ENCODE measurements around the gene TLE1. TPM values are rescaled to one million over a fixed set of nuclear protein-coding genes. Genes with fewer than 3 reads are reported as not detected.
"Not testable (repeated sequence)": the region's sequence is repeated elsewhere in the genome, so short reads cannot be mapped to it uniquely, and the experiment has no call there.

Gene TLE1
- total and polyA plus RNA-seq, 2 experiments from 2014 or later: 100 to 117 TPM

DNA sequence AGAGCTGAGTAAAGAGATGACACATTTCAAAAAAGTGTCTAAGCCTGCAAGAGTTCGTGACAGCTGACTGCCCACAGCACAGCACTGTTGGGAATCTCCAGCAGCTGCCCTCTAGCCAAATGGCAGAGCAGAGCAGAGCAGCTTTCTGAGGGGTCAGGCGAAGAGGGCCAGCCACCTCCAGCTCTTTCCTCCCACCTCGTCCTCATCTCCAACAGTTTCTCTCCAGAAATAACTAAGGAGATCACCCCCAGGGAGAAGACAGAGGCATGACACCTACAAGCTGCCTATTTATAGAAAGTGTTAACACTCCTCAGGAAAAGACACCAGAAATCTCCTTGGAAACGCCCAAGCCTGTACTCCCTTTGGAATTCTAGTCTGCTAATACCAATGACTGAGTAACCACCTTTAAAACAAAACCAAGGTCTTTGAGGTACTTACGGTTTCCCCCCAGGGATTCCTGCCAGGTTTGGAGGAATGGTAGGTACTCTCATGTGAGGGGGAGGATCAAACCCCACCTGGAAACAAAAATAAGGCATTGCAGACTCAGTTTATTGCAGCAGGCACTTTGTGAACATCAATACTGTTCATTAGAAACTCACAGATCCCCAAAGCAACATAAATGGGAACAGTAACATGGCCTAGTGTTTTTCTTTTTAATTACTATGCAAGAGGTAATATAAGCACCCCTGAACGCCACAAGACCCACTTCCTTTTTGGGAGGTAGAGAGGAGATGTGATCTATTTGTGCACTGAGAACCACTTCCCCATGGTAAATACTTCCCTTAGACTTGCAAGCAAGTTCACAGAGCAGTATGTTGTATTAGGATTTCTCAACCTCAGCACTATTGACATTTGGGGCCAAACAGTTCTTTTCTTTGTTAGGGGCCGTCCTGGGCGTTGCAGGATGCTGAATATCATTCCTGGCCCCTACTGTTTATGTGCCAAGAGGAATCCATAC is 79.3 kb downstream of the TLE1 start:
- no peak overlapping the region for H3K4me2 ChIP-seq
- H3K79me2 ChIP-seq: peaks cover 19% of the 10 kb centered on the region
- DNase-seq (ENCODE audit: low spot score): no peak
- 81% methylated on average over 8 of the region's 8 CpGs for WGBS (ENCODE audit: low lambda C conversion rate, missing lambda C conversion rate)
- H3K27ac ChIP-seq: peak overlapping the region; percentile 44
- peaks cover 20% of the 10 kb centered on the region for H3K4me1 ChIP-seq (ENCODE audit: insufficient read depth)
- no peaks in the 10 kb centered on the region for H4K20me1 ChIP-seq (ENCODE audit: insufficient read depth, poor library complexity, severe bottlenecking)
- TF ChIP-seq EZH2 (IDR thresholded peaks at IDR 0.05; ENCODE audit: borderline replicate concordance) (no peak), EZH2phosphoT487 (IDR thresholded peaks at IDR 0.05; ENCODE audit: low read depth, severe bottlenecking, unreplicated experiment) (no peak)
- TF ChIP-seq, protein P1, sequence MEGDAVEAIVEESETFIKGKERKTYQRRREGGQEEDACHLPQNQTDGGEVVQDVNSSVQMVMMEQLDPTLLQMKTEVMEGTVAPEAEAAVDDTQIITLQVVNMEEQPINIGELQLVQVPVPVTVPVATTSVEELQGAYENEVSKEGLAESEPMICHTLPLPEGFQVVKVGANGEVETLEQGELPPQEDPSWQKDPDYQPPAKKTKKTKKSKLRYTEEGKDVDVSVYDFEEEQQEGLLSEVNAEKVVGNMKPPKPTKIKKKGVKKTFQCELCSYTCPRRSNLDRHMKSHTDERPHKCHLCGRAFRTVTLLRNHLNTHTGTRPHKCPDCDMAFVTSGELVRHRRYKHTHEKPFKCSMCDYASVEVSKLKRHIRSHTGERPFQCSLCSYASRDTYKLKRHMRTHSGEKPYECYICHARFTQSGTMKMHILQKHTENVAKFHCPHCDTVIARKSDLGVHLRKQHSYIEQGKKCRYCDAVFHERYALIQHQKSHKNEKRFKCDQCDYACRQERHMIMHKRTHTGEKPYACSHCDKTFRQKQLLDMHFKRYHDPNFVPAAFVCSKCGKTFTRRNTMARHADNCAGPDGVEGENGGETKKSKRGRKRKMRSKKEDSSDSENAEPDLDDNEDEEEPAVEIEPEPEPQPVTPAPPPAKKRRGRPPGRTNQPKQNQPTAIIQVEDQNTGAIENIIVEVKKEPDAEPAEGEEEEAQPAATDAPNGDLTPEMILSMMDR (IDR thresholded peaks at IDR 0.05; ENCODE audit: poor library complexity): no peak
- no peaks in the 10 kb centered on the region for H3K27me3 ChIP-seq
- H3K36me3 ChIP-seq (replicated peaks; ENCODE audit: insufficient read depth, low read depth): no peaks in the 10 kb centered on the region
- H2AFZ ChIP-seq: no peak overlapping the region
- no peaks in the 10 kb centered on the region for H3K9me3 ChIP-seq (ENCODE audit: low read depth)
- no peak overlapping the region for H3K4me3 ChIP-seq
- H3K9me2 ChIP-seq (replicated peaks; ENCODE audit: insufficient read depth): no peaks in the 10 kb centered on the region

DNA sequence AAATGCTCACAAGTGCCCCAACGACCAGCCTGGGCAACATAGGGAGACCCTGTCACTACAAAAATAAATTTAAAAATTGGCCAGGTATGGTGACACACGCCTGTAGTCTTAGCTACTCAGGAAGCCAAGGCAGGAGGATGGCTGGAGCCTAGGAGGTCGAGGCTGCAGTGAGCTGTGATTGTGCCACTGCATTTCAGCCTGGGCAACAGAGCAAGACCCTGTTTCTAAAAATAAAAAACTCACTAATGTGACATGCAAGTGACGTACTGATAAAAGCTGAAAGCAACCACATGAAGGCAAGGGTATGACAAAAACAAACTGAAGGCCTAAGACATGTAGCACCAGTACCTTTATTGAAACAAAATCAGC is 81.1 kb downstream of the TLE1 start:
- DNase-seq (ENCODE audit: low spot score): no peak
- Histone ChIP-seq H3K4me2 (no peak overlapping the region), H3K27ac (no peak overlapping the region), H3K9me2 (replicated peaks; ENCODE audit: insufficient read depth) (no peaks in the 10 kb centered on the region), H2AFZ (no peak overlapping the region), H3K27me3 (no peaks in the 10 kb centered on the region), H3K4me3 (no peak overlapping the region), H3K36me3 (replicated peaks; ENCODE audit: insufficient read depth, low read depth) (no peaks in the 10 kb centered on the region), H3K4me1 (ENCODE audit: insufficient read depth) (peaks cover 18% of the 10 kb centered on the region), H3K79me2 (peaks cover 27% of the 10 kb centered on the region), H4K20me1 (ENCODE audit: insufficient read depth, poor library complexity, severe bottlenecking) (no peaks in the 10 kb centered on the region), H3K9me3 (ENCODE audit: low read depth) (no peaks in the 10 kb centered on the region)
- TF ChIP-seq, protein P1 (IDR thresholded peaks at IDR 0.05; ENCODE audit: poor library complexity): no peak
- no peak for TF ChIP-seq EZH2 (IDR thresholded peaks at IDR 0.05; ENCODE audit: borderline replicate concordance)
- no peak for TF ChIP-seq EZH2phosphoT487 (IDR thresholded peaks at IDR 0.05; ENCODE audit: low read depth, severe bottlenecking, unreplicated experiment)
- 91% methylated on average over 4 of the region's 4 CpGs for whole genome bisulfite sequencing (ENCODE audit: low lambda C conversion rate, missing lambda C conversion rate)

DNA sequence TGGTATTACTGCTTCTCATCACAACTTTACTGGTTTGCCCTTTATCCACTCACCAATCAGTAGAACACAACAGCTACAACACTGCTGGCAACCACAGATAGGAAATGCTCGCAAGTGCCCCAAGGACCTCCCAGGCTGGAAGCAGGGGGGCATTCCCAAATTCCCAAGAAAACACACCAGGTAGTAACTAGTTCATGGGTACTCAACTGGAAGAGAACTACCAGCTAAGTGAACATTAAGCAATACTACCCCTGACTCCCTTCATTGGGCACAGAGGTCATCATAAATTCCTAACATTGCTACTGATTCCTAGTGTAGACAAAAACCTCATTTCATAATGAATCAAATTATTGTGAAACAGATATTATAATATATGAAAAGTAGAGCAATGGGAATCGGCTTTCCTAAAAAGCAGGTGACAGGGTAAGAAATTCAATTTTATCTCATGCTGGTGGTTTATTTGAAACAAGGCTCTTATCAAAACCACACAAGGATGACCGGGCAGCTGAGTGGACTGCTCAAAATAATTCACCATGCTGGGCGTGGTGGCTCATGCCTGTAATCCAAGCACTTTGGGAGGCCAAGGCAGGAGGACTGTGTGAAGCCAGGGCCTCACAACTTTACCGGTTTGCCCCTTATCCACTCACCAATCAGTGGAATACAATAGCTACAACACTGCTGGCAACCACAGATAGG is 81.6 kb downstream of the TLE1 start:
- no peak for TF ChIP-seq EZH2 (IDR thresholded peaks at IDR 0.05; ENCODE audit: borderline replicate concordance)
- TF ChIP-seq EZH2phosphoT487 (IDR thresholded peaks at IDR 0.05; ENCODE audit: low read depth, severe bottlenecking, unreplicated experiment): no peak
- TF ChIP-seq, protein P1 (IDR thresholded peaks at IDR 0.05; ENCODE audit: poor library complexity): no peak
- no peak overlapping the region for H3K27ac ChIP-seq
- no peak overlapping the region for H3K4me2 ChIP-seq
- H3K79me2 ChIP-seq: peaks cover 32% of the 10 kb centered on the region
- no peaks in the 10 kb centered on the region for H3K36me3 ChIP-seq (replicated peaks; ENCODE audit: insufficient read depth, low read depth)
- H3K27me3 ChIP-seq: no peaks in the 10 kb centered on the region
- no peaks in the 10 kb centered on the region for H4K20me1 ChIP-seq (ENCODE audit: insufficient read depth, poor library complexity, severe bottlenecking)
- no peak overlapping the region for H2AFZ ChIP-seq
- no peak overlapping the region for H3K4me3 ChIP-seq
- H3K4me1 ChIP-seq (ENCODE audit: insufficient read depth): peaks cover 15% of the 10 kb centered on the region
- no peak for DNase-seq (ENCODE audit: low spot score)
- H3K9me3 ChIP-seq (ENCODE audit: low read depth): no peaks in the 10 kb centered on the region
- no peaks in the 10 kb centered on the region for H3K9me2 ChIP-seq (replicated peaks; ENCODE audit: insufficient read depth)
- WGBS (ENCODE audit: low lambda C conversion rate, missing lambda C conversion rate): 88% methylated on average over 5 of the region's 5 CpGs

DNA sequence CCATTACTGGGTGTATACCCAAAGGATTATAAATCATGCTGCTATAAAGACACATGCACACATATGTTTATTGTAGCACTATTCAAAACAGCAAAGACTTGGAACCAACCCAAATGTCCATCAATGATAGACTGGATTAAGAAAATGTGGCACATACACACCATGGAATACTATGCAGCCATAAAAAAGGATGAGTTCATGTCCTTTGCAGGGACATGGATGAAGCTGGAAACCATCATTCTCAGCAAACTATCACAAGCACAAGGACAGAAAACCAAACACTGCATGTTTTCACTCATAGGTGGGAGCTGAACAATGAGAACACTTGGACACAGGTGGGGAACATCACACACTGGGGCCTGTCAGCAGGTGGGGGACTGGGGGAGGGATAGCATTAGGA is 83.1 kb downstream of the TLE1 start:
- not testable (repeated sequence) for DNase-seq (ENCODE audit: low spot score); H2AFZ ChIP-seq; H3K4me2 ChIP-seq; H3K4me3 ChIP-seq; H4K20me1 ChIP-seq (ENCODE audit: insufficient read depth, poor library complexity, severe bottlenecking); H3K36me3 ChIP-seq (replicated peaks; ENCODE audit: insufficient read depth, low read depth); H3K27ac ChIP-seq; H3K27me3 ChIP-seq; H3K9me2 ChIP-seq (replicated peaks; ENCODE audit: insufficient read depth); H3K9me3 ChIP-seq (ENCODE audit: low read depth)
- peaks cover 14% of the 10 kb centered on the region for H3K4me1 ChIP-seq (ENCODE audit: insufficient read depth)
- H3K79me2 ChIP-seq: peaks cover 39% of the 10 kb centered on the region

Data from hepatocyte (in vitro differentiated cells).